SK-N-SH (cell line): ENCODE measurements around the gene ADAMTS13.

ENCODE experiments used
- CHD2 ChIP-seq: fragments of 150-350 bp; IDR thresholded peaks from 2 replicates; pipeline ENCODE4 v1.6.1; 2018; ENCODE audit warnings: low read length; ENCODE audit not compliant: partially characterized antibody
- CTCF ChIP-seq: fragments of 200-600 bp; sonication (generic); IDR thresholded peaks from 2 replicates; pipeline ENCODE4 v1.6.1; 2017; ENCODE audit warnings: antibody characterized with exemption, mild to moderate bottlenecking, moderate library complexity
- EP300 ChIP-seq, 2 experiments: IDR thresholded peaks; 2 replicates each; pipeline versions ENCODE4 v1.4.0 to v1.6.1; 2012; ENCODE audit warnings: borderline replicate concordance in 1 of 2, low read depth in 1 of 2, low read length in 1 of 2
- EZH2phosphoT487 ChIP-seq: fragments of 200-600 bp; sonication (generic); IDR thresholded peaks from 2 replicates; pipeline ENCODE4 v1.6.1; 2017; ENCODE audit warnings: low read depth, mixed run types, mild to moderate bottlenecking, antibody characterized with exemption, moderate library complexity, borderline replicate concordance
- FOSL2 ChIP-seq: IDR thresholded peaks from 2 replicates; pipeline ENCODE4 v1.4.0; 2012; ENCODE audit warnings: low read depth, mild to moderate bottlenecking, moderate library complexity, borderline replicate concordance
- REST ChIP-seq: IDR thresholded peaks from 2 replicates; pipeline ENCODE4 v1.6.1; 2012; ENCODE audit warnings: mild to moderate bottlenecking, low read depth, low read length, moderate library complexity
- TAF1 ChIP-seq: IDR thresholded peaks from 2 replicates; pipeline ENCODE4 v1.6.1; 2012; ENCODE audit warnings: low read depth, mild to moderate bottlenecking, low read length, moderate library complexity, borderline replicate concordance
- TEAD4 ChIP-seq: IDR thresholded peaks from 2 replicates; pipeline ENCODE4 v1.4.0; 2012; ENCODE audit warnings: mild to moderate bottlenecking, borderline replicate concordance; ENCODE audit not compliant: insufficient read depth
- USF1 ChIP-seq: IDR thresholded peaks from 2 replicates; pipeline ENCODE4 v1.4.0; 2012; ENCODE audit warnings: low read depth, borderline replicate concordance
- USF2 ChIP-seq: fragments of 150-350 bp; IDR thresholded peaks from 2 replicates; pipeline ENCODE4 v1.6.1; 2017; ENCODE audit warnings: antibody characterized with exemption, low read length, low read depth, borderline replicate concordance

- TF ChIP-seq CTCF (no peak), EP300 (IDR thresholded peaks at IDR 0.05; ENCODE audit: borderline replicate concordance in 1 of 2, low read depth in 1 of 2, low read length in 1 of 2) (no peak), FOSL2 (no peak), TEAD4 (no peak), USF1 (no peak), REST (no peak), USF2 (no peak), CHD2 (no peak), EZH2phosphoT487 (no peak), TAF1 (no peak)
Measured at GRCh38 chr9:133419005-133419404, 3.2 kb upstream of the ADAMTS13 start.
